ENCODE data around the gene ANKRD23. TPM values are rescaled to one million over a fixed set of nuclear protein-coding genes. Genes with fewer than 3 reads are reported as not detected.

The ANKRD23 gene
- total and polyA plus RNA-seq, 2 of the 13 experiments (the other 11 are each of a cell fraction or from before 2014, with no cell fraction given): 1.5 to 1.6 TPM

GRCh38 chr2:96815326-96816126 lies 28.3 kb downstream of the ANKRD23 start (continued):
- TF ChIP-seq AGO1 (IDR thresholded peaks at IDR 0.05; ENCODE audit: low read depth, low read length, poor library complexity, severe bottlenecking) (no peak), PREB (CRISPR knock-in tag; IDR thresholded peaks at IDR 0.05) (no peak), CREM (IDR thresholded peaks at IDR 0.05) (no peak), CREM (CRISPR knock-in tag; IDR thresholded peaks at IDR 0.05) (no peak), PHF20 (CRISPR knock-in tag; IDR thresholded peaks at IDR 0.05) (peak; percentile 70; the same call in 1 of the 2 replicates), ZFX (CRISPR knock-in tag; IDR thresholded peaks at IDR 0.05; ENCODE audit: low read depth) (no peak; the same call in none of the 2 replicates), POGZ (CRISPR knock-in tag; IDR thresholded peaks at IDR 0.05) (no peak), ZNF678 (CRISPR knock-in tag; IDR thresholded peaks at IDR 0.05) (peak; percentile 44; the same call in 1 of the 2 replicates), ZNF543 (CRISPR knock-in tag; IDR thresholded peaks at IDR 0.05) (peak; percentile 60; the same call in 1 of the 2 replicates), NKX3-1 (CRISPR knock-in tag; IDR thresholded peaks at IDR 0.05) (peak; percentile 31; the same call in 1 of the 2 replicates), CERS6 (CRISPR knock-in tag; IDR thresholded peaks at IDR 0.05) (no peak), ZNF232 (CRISPR knock-in tag; IDR thresholded peaks at IDR 0.05; ENCODE audit: borderline replicate concordance) (peak; percentile 52; the same call in 1 of the 2 replicates), PHF5A (CRISPR knock-in tag; IDR thresholded peaks at IDR 0.05; ENCODE audit: low read depth, unreplicated experiment) (no peak), ZNF589 (CRISPR knock-in tag; conservative IDR thresholded peaks at IDR 0.05) (no peak), TFDP2 (CRISPR knock-in tag; IDR thresholded peaks at IDR 0.05) (no peak), ISX (CRISPR knock-in tag; conservative IDR thresholded peaks at IDR 0.05) (peak; percentile 85), U2AF1 (optimal IDR thresholded peaks at IDR 0.05; ENCODE audit: low read depth, low read length) (no peak), ZNF292 (CRISPR knock-in tag; IDR thresholded peaks at IDR 0.05; ENCODE audit: borderline replicate concordance, low read depth) (0 out of 2 replicates have a peak, but pooled peaks have one; percentile 23), ZNF30 (CRISPR knock-in tag; IDR thresholded peaks at IDR 0.05) (no peak), IKZF1 (IDR thresholded peaks at IDR 0.05) (no peak), ZNF296 (CRISPR knock-in tag; conservative IDR thresholded peaks at IDR 0.05) (no peak), FOXP1 (IDR thresholded peaks at IDR 0.05) (no peak), FOXP1 (CRISPR knock-in tag; IDR thresholded peaks at IDR 0.05) (no peak), DMTF1 (CRISPR knock-in tag; IDR thresholded peaks at IDR 0.05) (0 out of 2 replicates have a peak, but pooled peaks have one; percentile 37)
- TF ChIP-seq, protein P1, sequence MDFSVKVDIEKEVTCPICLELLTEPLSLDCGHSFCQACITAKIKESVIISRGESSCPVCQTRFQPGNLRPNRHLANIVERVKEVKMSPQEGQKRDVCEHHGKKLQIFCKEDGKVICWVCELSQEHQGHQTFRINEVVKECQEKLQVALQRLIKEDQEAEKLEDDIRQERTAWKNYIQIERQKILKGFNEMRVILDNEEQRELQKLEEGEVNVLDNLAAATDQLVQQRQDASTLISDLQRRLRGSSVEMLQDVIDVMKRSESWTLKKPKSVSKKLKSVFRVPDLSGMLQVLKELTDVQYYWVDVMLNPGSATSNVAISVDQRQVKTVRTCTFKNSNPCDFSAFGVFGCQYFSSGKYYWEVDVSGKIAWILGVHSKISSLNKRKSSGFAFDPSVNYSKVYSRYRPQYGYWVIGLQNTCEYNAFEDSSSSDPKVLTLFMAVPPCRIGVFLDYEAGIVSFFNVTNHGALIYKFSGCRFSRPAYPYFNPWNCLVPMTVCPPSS (IDR thresholded peaks at IDR 0.05): no peak

Data from HepG2 (cell line).